Fibroblast of the aortic adventitia (primary cell): ENCODE results near the gene TMEM208. TPM values are rescaled to one million over a fixed set of nuclear protein-coding genes. Genes with fewer than 3 reads are reported as not detected.

Experiments
- DNase-seq: peaks from one replicate; pipeline ENCODE4 v3.0.0-alpha.2; 2010; ENCODE audit warnings: low read depth
- H3K4me3 ChIP-seq: 2 replicates; pipeline ENCODE4 v1.5.1; 2011; ENCODE audit warnings: low read depth, mild to moderate bottlenecking, control low read depth, low read length, moderate library complexity
- CTCF ChIP-seq: IDR thresholded peaks from 2 replicates; pipeline ENCODE4 v1.5.1; 2011; ENCODE audit warnings: mild to moderate bottlenecking, low read length, control low read depth, inconsistent platforms; ENCODE audit not compliant: insufficient read depth
- total RNA-seq: library from RNA; depleted of rRNA; stranded (reverse); fragments of >200 nt; gene quantifications from 2 replicates; pipeline ENCODE4 v1.2.3, GENCODE V29; 2012; ENCODE audit warnings: low replicate concordance

The TMEM208 gene
- total RNA-seq, result 21.8 and 24.3 TPM in 2 replicates

DNA sequence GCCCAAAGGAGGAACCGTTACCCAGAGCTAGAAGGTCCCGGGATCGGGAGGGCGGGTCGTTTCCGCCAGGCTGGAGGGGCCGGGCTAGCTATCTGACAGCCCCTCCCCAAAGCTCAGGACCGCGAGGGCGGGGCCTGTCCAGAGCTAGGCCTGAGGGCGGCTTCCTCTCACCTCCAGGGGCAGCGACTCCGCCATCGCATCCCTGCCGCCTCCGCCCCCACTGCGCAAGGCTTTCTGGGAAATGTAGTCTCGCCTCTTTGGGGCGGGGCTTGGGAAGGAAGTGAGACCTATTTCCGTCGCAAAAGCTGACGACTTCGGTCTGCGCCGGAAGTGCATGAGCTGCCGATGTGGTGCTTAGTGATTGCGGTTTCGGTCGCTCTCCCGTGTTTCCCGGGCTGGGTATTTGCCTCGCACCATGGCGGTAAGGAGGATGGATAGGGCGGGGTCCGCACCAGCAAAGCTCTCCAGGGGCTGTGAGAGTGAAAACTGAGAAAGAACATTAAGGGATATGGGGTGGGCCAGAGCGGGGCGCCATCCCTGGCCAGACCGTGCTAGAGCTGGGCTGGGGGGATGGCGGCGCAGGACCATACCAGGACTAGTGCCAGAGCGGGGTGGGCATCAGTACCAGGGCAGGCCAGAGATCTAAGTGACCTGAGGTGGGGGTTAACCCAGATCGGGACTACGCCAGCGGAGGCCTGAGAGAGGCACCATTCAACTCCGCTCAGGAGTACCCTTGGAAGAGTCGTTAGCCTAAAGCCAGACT is at the start of gene TMEM208:
Gene TMEM208 (plus strand): TSS at position 327 of the 763 bp plus-strand sequence. CDS start 89 bp downstream, at position 416.
- DNase-seq, result peak; percentile 98
- peak within 1 kb of the TSS; percentile 100 for H3K4me3 ChIP-seq
- peak; percentile 10 for TF ChIP-seq CTCF

GRCh38 chr16:67177743-67178699 is 48.9 kb upstream of the TMEM208 start:
- no peak for DNase-seq
- peak overlapping the region; percentile 40 for H3K4me3 ChIP-seq
- TF ChIP-seq CTCF, result peak; percentile 26

DNA sequence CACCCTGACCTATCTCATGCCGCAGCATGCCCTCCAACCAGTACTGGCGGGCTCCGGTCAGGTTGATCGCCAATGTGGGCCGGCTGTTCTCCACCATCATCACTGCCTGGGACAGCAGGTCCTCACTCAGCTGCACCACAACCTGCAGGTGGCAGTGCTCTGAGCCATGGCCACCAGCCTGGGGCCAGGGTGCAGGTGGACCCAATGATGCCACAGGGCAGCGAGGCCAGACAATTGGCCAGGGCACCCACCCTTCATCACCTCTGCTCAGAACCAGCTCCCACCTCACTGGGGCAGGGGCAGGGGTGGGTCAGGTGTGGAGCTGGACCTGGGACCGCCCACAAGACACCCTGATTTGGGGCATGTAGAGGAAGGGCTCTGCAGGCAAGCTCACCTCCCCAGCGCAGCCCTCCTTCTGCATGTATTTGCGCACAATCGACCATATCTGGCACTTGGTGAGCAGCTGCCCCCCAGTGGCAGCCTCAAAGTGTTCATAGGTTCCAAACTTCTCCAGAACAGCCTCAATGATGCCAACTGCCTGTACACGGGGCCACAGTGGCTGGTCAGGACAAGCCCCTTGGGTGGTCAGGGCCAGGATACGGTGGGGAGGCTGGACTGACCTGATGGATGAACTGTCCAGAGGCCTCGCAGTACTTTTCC is 47.4 kb upstream of the TMEM208 start:
- no peak for TF ChIP-seq CTCF
- H3K4me3 ChIP-seq, result no peak overlapping the region
- DNase-seq, result no peak

GRCh38 chr16:67180166-67180565 is 46.8 kb upstream of the TMEM208 start:
- TF ChIP-seq CTCF, result no peak
- H3K4me3 ChIP-seq, result no peak overlapping the region

GRCh38 chr16:67181346-67181745 is 45.6 kb upstream of the TMEM208 start:
- DNase-seq, result peak; percentile 93
- peak overlapping the region; percentile 15 for H3K4me3 ChIP-seq

More at GRCh38 chr16:67180166-67180565, 46.8 kb upstream of the TMEM208 start:
- no peak for DNase-seq

More at GRCh38 chr16:67181346-67181745, 45.6 kb upstream of the TMEM208 start:
- TF ChIP-seq CTCF, result no peak
